GM21786 (cell line): ENCODE measurements around the gene B3GALT6.

ENCODE experiments used
- ATAC-seq: cut with Tn5 transposase; IDR thresholded peaks from one replicate; pipeline ENCODE4 v1.9.1; 2021; ENCODE audit not compliant: unreplicated experiment

Gene B3GALT6

DNA sequence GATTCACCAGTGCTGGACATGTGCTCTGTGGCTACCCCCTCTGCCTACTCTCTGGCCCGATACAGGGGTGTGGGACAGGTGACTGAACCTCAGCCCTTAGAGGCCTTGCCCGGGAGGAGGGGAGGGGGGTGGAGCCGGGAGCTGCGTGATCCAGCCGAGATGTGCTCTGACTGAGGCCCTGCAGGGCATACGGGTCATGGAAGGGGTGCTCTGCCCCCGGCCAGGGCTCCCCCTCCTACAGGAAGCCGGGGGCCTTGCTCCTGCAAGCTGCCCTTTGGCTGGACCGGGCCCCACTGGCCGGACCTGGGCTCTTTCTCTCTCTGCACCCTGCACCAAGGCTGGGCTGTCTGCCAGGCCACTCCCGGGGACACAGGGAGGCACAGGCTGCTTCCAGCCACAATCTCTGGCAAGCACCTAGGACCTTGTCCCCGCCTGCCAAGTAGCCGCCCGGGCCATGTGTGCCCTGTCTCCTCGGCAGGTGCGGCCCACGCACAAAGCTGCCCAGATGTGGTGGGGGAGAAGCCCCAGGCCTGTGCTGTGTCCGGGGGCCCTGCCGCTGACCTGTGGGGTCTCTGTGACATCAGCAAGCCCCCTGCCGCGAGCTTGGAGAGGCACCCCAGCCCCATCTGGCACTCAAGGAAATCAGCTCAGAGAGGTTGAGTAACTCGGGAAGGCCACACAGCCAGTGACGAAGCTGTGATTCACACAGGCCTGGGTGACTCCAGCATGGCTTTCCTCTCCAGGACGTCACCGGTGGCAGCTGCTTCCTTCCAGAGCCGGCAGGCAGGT is 49.7 kb downstream of the B3GALT6 start:
- ATAC-seq = no peak

DNA sequence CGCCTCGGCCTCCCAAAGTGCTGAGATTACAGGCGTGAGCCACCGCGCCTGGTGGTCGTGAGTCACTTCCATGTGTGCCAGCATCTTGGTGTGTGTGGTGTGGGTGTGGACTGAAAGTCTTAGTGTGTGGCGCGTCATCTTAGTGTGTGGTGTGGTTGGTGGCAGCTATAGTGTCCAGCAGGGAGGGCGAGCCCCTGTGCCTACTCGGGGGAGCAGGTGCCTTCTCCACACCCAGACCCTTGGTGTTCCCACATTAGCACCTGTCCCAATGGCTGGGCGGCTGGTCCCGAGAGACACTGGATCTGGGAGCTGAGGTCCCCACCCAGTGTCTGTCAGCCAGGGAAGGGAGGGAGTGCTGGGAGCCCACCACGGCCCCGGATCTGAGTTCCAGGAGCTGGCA is 51.0 kb downstream of the B3GALT6 start:
- ATAC-seq = no peak

- no peak for ATAC-seq
Measured at GRCh38 chr1:1283821-1284220, 51.8 kb downstream of the B3GALT6 start.
